SU-DHL-6 (cell line): Measurements from ENCODE around the gene HS3ST3A1.
A peak's percentile ranks its signal among the peaks of the same experiment; 100 is the strongest.

Experiments
- H2AFZ ChIP-seq: fragments of 200-600 bp; sonication (generic); 2 replicates; pipeline ENCODE4 v1.6.1; 2014; ENCODE audit warnings: low read depth, mild to moderate bottlenecking, moderate library complexity, mixed read lengths, antibody characterized with exemption, low read length; ENCODE audit not compliant: severe bottlenecking
- H3F3A ChIP-seq: fragments of 200-600 bp; shearing (Covaris generic); 2 replicates; pipeline ENCODE4 v1.6.0; 2016; ENCODE audit warnings: antibody characterized with exemption, mild to moderate bottlenecking; ENCODE audit not compliant: insufficient read depth
- H3K27ac ChIP-seq: fragments of 200-600 bp; sonication (generic); 2 replicates; pipeline ENCODE4 v1.5.1; 2016; ENCODE audit warnings: low read depth, mild to moderate bottlenecking, low read length, moderate library complexity, mixed read lengths
- H3K27me3 ChIP-seq: fragments of 200-600 bp; sonication (generic), shearing (Covaris generic); 2 replicates; pipeline ENCODE4 v1.6.0; 2014; ENCODE audit warnings: mild to moderate bottlenecking, low read length
- H3K36me3 ChIP-seq: fragments of 200-600 bp; sonication (generic); 2 replicates; pipeline ENCODE4 v1.6.1; 2014; ENCODE audit warnings: mild to moderate bottlenecking, low read length, mixed read lengths
- H3K4me2 ChIP-seq: fragments of 300-600, 200-600 bp; shearing (Covaris generic), sonication (generic); 2 replicates; pipeline ENCODE4 v1.6.0; 2014; ENCODE audit warnings: low read length, low read depth, mild to moderate bottlenecking; ENCODE audit not compliant: poor library complexity, severe bottlenecking
- H3K4me3 ChIP-seq: fragments of 200-600 bp; sonication (generic); 2 replicates; pipeline ENCODE4 v1.5.1; 2014; ENCODE audit warnings: antibody characterized with exemption, low read length, mild to moderate bottlenecking, mixed read lengths; ENCODE audit not compliant: insufficient read depth, poor library complexity, severe bottlenecking
- H3K79me2 ChIP-seq: fragments of 200-600 bp; sonication (generic); 2 replicates; pipeline ENCODE4 v1.6.1; 2014; ENCODE audit warnings: mild to moderate bottlenecking, low read length, moderate library complexity; ENCODE audit not compliant: insufficient read depth
- H3K9ac ChIP-seq: fragments of 200-600 bp; sonication (generic); 2 replicates; pipeline ENCODE4 v1.7.0; 2014; ENCODE audit warnings: mild to moderate bottlenecking, low read length
- H3K9me2 ChIP-seq: fragments of 200-600 bp; sonication (generic); replicated peaks from 2 replicates; pipeline ENCODE4 v1.6.1; 2014; ENCODE audit warnings: low read length; ENCODE audit not compliant: insufficient read depth
- H3K9me3 ChIP-seq: fragments of 200-600 bp; sonication (generic); 2 replicates; pipeline ENCODE4 v1.6.1; 2014; ENCODE audit warnings: low read length, mixed read lengths; ENCODE audit not compliant: insufficient read depth
- H4K20me1 ChIP-seq: fragments of 200-600 bp; sonication (generic); 2 replicates; pipeline ENCODE4 v1.6.1; 2014; ENCODE audit warnings: low read depth, mild to moderate bottlenecking, antibody characterized with exemption, low read length, moderate library complexity, mixed read lengths
- CTCF ChIP-seq: fragments of 200-600 bp; sonication (generic); IDR thresholded peaks from one replicate; pipeline ENCODE4 v1.5.1; 2017; ENCODE audit warnings: antibody characterized with exemption, mild to moderate bottlenecking, low read length, moderate library complexity; ENCODE audit not compliant: insufficient read depth, poor library complexity, severe bottlenecking
- EZH2phosphoT487 ChIP-seq: fragments of 200-600 bp; sonication (generic), shearing (Covaris generic); conservative IDR thresholded peaks from 2 replicates; pipeline ENCODE4 v1.6.1; 2018; ENCODE audit warnings: mild to moderate bottlenecking, antibody characterized with exemption, low read length, moderate library complexity, mixed read lengths

The HS3ST3A1 gene

GRCh38 chr17:13582776-13583547, 18.8 kb downstream of the HS3ST3A1 start:
- no peak overlapping the region for H3K4me3 ChIP-seq
- no peaks in the 10 kb centered on the region for H3K36me3 ChIP-seq
- no peaks in the 10 kb centered on the region for H4K20me1 ChIP-seq
- H3K79me2 ChIP-seq = no peaks in the 10 kb centered on the region
- no peaks in the 10 kb centered on the region for H3F3A ChIP-seq
- no peak overlapping the region for H2AFZ ChIP-seq
- TF ChIP-seq EZH2phosphoT487 = 0 out of 2 replicates have a peak, but pooled peaks have one; percentile 54
- TF ChIP-seq CTCF = no peak
- no peaks in the 10 kb centered on the region for H3K27me3 ChIP-seq
- no peaks in the 10 kb centered on the region for H3K9me3 ChIP-seq
- no peak overlapping the region for H3K4me2 ChIP-seq
- H3K9ac ChIP-seq = no peak overlapping the region
- H3K27ac ChIP-seq = no peak overlapping the region
- no peaks in the 10 kb centered on the region for H3K9me2 ChIP-seq

- no peaks in the 10 kb centered on the region for H3K9me3 ChIP-seq
- TF ChIP-seq CTCF = no peak
- TF ChIP-seq EZH2phosphoT487 = no peak
- no peak overlapping the region for H3K4me2 ChIP-seq
- H3K9ac ChIP-seq = no peak overlapping the region
- no peaks in the 10 kb centered on the region for H3K36me3 ChIP-seq
- H3K9me2 ChIP-seq = no peaks in the 10 kb centered on the region
- H3K27ac ChIP-seq = no peak overlapping the region
- no peaks in the 10 kb centered on the region for H3K79me2 ChIP-seq
- no peaks in the 10 kb centered on the region for H4K20me1 ChIP-seq
- H3F3A ChIP-seq = no peaks in the 10 kb centered on the region
- no peak overlapping the region for H2AFZ ChIP-seq
- H3K4me3 ChIP-seq = no peak overlapping the region
- H3K27me3 ChIP-seq = no peaks in the 10 kb centered on the region
Measured at GRCh38 chr17:13581925-13582324, 19.8 kb downstream of the HS3ST3A1 start.

- Histone ChIP-seq H3K4me3 (no peak overlapping the region), H4K20me1 (no peaks in the 10 kb centered on the region), H3K9me3 (no peaks in the 10 kb centered on the region), H3K36me3 (no peaks in the 10 kb centered on the region), H3K9me2 (no peaks in the 10 kb centered on the region), H3K9ac (no peak overlapping the region), H3K4me2 (no peak overlapping the region), H3K79me2 (no peaks in the 10 kb centered on the region), H2AFZ (no peak overlapping the region), H3F3A (no peaks in the 10 kb centered on the region), H3K27me3 (no peaks in the 10 kb centered on the region), H3K27ac (no peak overlapping the region)
- no peak for TF ChIP-seq EZH2phosphoT487
- no peak for TF ChIP-seq CTCF
Measured at GRCh38 chr17:13580790-13581189, 20.9 kb downstream of the HS3ST3A1 start.
